ENCODE data around the gene SUN5. TPM values are rescaled to one million over a fixed set of nuclear protein-coding genes. Genes with fewer than 3 reads are reported as not detected.

The SUN5 gene
- total and polyA plus RNA-seq, 2 donors (not counting 3 experiments of a cell fraction or from before 2014, with no cell fraction given) = not detected

GRCh38 chr20:33027769-33028751 is 23.8 kb upstream of the SUN5 start:
- dilution Hi-C loops (cut with MboI; ENCODE audit: extremely low pct_ligation_motif_present, low sequenced_read_pairs) = no loop called here
- H3K36me3 ChIP-seq (ENCODE audit: control insufficient read depth in 2 of 2, extremely low read depth in 1 of 2, insufficient read depth in 2 of 2, low read length in 2 of 2) = no peaks in the 10 kb centered on the region
- POLR2A ChIA-PET = no interaction called here
- H4K20me1 ChIP-seq (replicated peaks; ENCODE audit: control insufficient read depth, extremely low read depth, insufficient read depth, low read length) = no peaks in the 10 kb centered on the region
- H3K4me2 ChIP-seq (ENCODE audit: insufficient read depth, low read length) = no peak overlapping the region
- no peaks in the 10 kb centered on the region for H3K27me3 ChIP-seq (ENCODE audit: control insufficient read depth in 2 of 2, insufficient read depth in 2 of 2, low read length in 2 of 2)
- no peaks in the 10 kb centered on the region for H3K4me1 ChIP-seq (ENCODE audit: control insufficient read depth, extremely low read depth, insufficient read depth, low read length)
- CTCF ChIA-PET = no interaction called here
- FAIRE-seq = no peak
- H3K79me2 ChIP-seq (ENCODE audit: control insufficient read depth, insufficient read depth, low read length) = no peaks in the 10 kb centered on the region
- no peak for TF ChIP-seq JUN (IDR thresholded peaks at IDR 0.05; ENCODE audit: borderline replicate concordance, insufficient read depth, insufficient read length, low read depth)
- TF ChIP-seq POLR2AphosphoS5 (IDR thresholded peaks at IDR 0.05; ENCODE audit: insufficient read depth, low read depth, low read length) = no peak
- TF ChIP-seq GATA2 (IDR thresholded peaks at IDR 0.05; ENCODE audit: insufficient read depth, insufficient read length, low read depth, low read length) = no peak
- no peak for TF ChIP-seq MYC (IDR thresholded peaks at IDR 0.05; ENCODE audit: low read depth, low read length)
- TF ChIP-seq MAX (IDR thresholded peaks at IDR 0.05; ENCODE audit: insufficient read depth, insufficient read length) = no peak
- DNase-seq (ENCODE audit: low read depth, low spot score) = no peak
- no peaks in the 10 kb centered on the region for H3K9me1 ChIP-seq (replicated peaks; ENCODE audit: control insufficient read depth, extremely low read depth, insufficient read depth, low read length)
- H3K9me3 ChIP-seq (replicated peaks; ENCODE audit: control insufficient read depth, insufficient read depth, low read length) = no peaks in the 10 kb centered on the region
- no peak overlapping the region for H2AFZ ChIP-seq (ENCODE audit: low read depth, low read length)
- intact Hi-C loops (cut with micrococcal nuclease) = no loop called here
- BruUV-seq (replicated peaks) = no TSS peak
- no peak overlapping the region for H3K9ac ChIP-seq (replicated peaks; ENCODE audit: extremely low read depth, insufficient read depth, low read length)
- no peak overlapping the region for H3K4me3 ChIP-seq (replicated peaks in 1 of 3; ENCODE audit: insufficient read depth in 1 of 3, low read depth in 1 of 3, low read length in 3 of 3)
- no peak overlapping the region for H3K27ac ChIP-seq (ENCODE audit: insufficient read depth, low read depth, low read length)
